ENCODE data around the gene KLHDC7B.
A peak's percentile ranks its signal among the peaks of the same experiment; 100 is the strongest.

Gene KLHDC7B

GRCh38 chr22:50574383-50574755, 28.7 kb downstream of the KLHDC7B start:
- no peak for DNase-seq

- DNase-seq = no peak
Measured at GRCh38 chr22:50575426-50575941, 29.8 kb downstream of the KLHDC7B start.

- peak in 1 of 3 experiments; percentile 40 for DNase-seq
Measured at GRCh38 chr22:50576070-50576469, 30.4 kb downstream of the KLHDC7B start.

- no peak for DNase-seq
Measured at GRCh38 chr22:50576806-50577696, 31.4 kb downstream of the KLHDC7B start.

- DNase-seq = no peak
Measured at GRCh38 chr22:50577697-50577986, 31.9 kb downstream of the KLHDC7B start.

- no peak for DNase-seq
Measured at GRCh38 chr22:50577987-50578775, 32.5 kb downstream of the KLHDC7B start, which contains the start of gene CPT1B. Gene CPT1B, minus strand, starts transcription at chr22:50578427. Its CDS starts 512 bp downstream, at chr22:50577915.

GRCh38 chr22:50578776-50579310, 33.1 kb downstream of the KLHDC7B start:
- no peak for DNase-seq

- DNase-seq = no peak
Measured at GRCh38 chr22:50579752-50580151, 34.1 kb downstream of the KLHDC7B start.

- no peak for DNase-seq
Measured at GRCh38 chr22:50581031-50581949, 35.6 kb downstream of the KLHDC7B start.

- no peak for DNase-seq
Measured at GRCh38 chr22:50581950-50582492, 36.3 kb downstream of the KLHDC7B start.

GRCh38 chr22:50582493-50583293, 37.0 kb downstream of the KLHDC7B start, which contains the start of gene CHKB:
Gene CHKB, minus strand, starts transcription at chr22:50582849. Its CDS starts 68 bp downstream, at chr22:50582781.
- DNase-seq = peak; percentile 83 to 98 (median 94)

GRCh38 chr22:50583294-50583861, 37.7 kb downstream of the KLHDC7B start:
- peak in 1 of 3 experiments; percentile 35 for DNase-seq

- no peak for DNase-seq
Measured at GRCh38 chr22:50584106-50585096, 38.7 kb downstream of the KLHDC7B start.

GRCh38 chr22:50585238-50585637, 39.5 kb downstream of the KLHDC7B start:
- no peak for DNase-seq

GRCh38 chr22:50585781-50586180, 40.1 kb downstream of the KLHDC7B start:
- no peak for DNase-seq

GRCh38 chr22:50586416-50586815, 40.7 kb downstream of the KLHDC7B start:
- no peak for DNase-seq

- DNase-seq = no peak
Measured at GRCh38 chr22:50587407-50587806, 41.7 kb downstream of the KLHDC7B start.

- DNase-seq = no peak
Measured at GRCh38 chr22:50595189-50595588, 49.5 kb downstream of the KLHDC7B start.

GRCh38 chr22:50597097-50597496, 51.4 kb downstream of the KLHDC7B start:
- no peak for DNase-seq

Measured in NCI-H1417 (cell line).